Activated naive CD4-positive, alpha-beta T cell treated with anti-CD3 and anti-CD28 coated beads, Interleukin-2, amount 50 U/mL, for 72 hours (primary cell): ENCODE measurements around the gene PAOX. TPM values are rescaled to one million over a fixed set of nuclear protein-coding genes. Genes with fewer than 3 reads are reported as not detected.

Source experiments
- ATAC-seq, 2 donors: fragments of 150-1000 bp; cut with Tn5 transposase; 2 replicates each; pipeline ENCODE4 v1.10.0; 2021; ENCODE audit warnings: mild to moderate bottlenecking in 2 of 2, moderate library complexity in 2 of 2
- DNase-seq, 2 donors: peaks; one replicate each; pipeline ENCODE4 v3.0.0; 2021 to 2022; ENCODE audit warnings: low spot score in 2 of 2
- H3K27ac Mint-ChIP-seq, 2 donors: one replicate each; pipeline ENCODE4 v1.8.0; 2022; ENCODE audit warnings: mild to moderate bottlenecking in 2 of 2, mixed read lengths in 2 of 2
- H3K36me3 Mint-ChIP-seq, 2 donors: one replicate each; pipeline ENCODE4 v1.8.0; 2022; ENCODE audit warnings: mixed read lengths in 2 of 2
- H3K9me3 Mint-ChIP-seq, 2 donors: one replicate each; pipeline ENCODE4 v1.8.0; 2022; ENCODE audit warnings: mixed read lengths in 2 of 2
- total RNA-seq, 2 donors: library from RNA; stranded (reverse); gene quantifications; one replicate each; pipeline ENCODE4 v1.2.3, GENCODE V29; 2022

PAOX gene
- 1 to 10 TPM; 3.9 to 5.6 TPM for total RNA-seq

GRCh38 chr10:133379152-133379800 is at the start of gene PAOX:
PAOX (plus strand) TSS chr10:133379262; CDS start chr10:133379317, 55 bp downstream.
- no peaks in the 10 kb centered on the region for H3K36me3 Mint-ChIP-seq
- H3K9me3 Mint-ChIP-seq: no peaks in the 10 kb centered on the region
- H3K27ac Mint-ChIP-seq: no peak within 1 kb of the TSS
- DNase-seq: peak; percentile 54 to 84
- peak; percentile 61 to 86 for ATAC-seq

GRCh38 chr10:133329491-133330202 is 49.4 kb upstream of the PAOX start:
- ATAC-seq: peak; percentile 92 to 95
- peak; percentile 81 to 91 for DNase-seq
- H3K9me3 Mint-ChIP-seq: no peaks in the 10 kb centered on the region
- H3K36me3 Mint-ChIP-seq: no peaks in the 10 kb centered on the region
- no peak overlapping the region for H3K27ac Mint-ChIP-seq

GRCh38 chr10:133332936-133333699 is 45.9 kb upstream of the PAOX start:
- H3K9me3 Mint-ChIP-seq: no peaks in the 10 kb centered on the region
- DNase-seq (no peak), ATAC-seq (no peak)
- H3K27ac Mint-ChIP-seq: no peak overlapping the region
- no peaks in the 10 kb centered on the region for H3K36me3 Mint-ChIP-seq

DNA sequence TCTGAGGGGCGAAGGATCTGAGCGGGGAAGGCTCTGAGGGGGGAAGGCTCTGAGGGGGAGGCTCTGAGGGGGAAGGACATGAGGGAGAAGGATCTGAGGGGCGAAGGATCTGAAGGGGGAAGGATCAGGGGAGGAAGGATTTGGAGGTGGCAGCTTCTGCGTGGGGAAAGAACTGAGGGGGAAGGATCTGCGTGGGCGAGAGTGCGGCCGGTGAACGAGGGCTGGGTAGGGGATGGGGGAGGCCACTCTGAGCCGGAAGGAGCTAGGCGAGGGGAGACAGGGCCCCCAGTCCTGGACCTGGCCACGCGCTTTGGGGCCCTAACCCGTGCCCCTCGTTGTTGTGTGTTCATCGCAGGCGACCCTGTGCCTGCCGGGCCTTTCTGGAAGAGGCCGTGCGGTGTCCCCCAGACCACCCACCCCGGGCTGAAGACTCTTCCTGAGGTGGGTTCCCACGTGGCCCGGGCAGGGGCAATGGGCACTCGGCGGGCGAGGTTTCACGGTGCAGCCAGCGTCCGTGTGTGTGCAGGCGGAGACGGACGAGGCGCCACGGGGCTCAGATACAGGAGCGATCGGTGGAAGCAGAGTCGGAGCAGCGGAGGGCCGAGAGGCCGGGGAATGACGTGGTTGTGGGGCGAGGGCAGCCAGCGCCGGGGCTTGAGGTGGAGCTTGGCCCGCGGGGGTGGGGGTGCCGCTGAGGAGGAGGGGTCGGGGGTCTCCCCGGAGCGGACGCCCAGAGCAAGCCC is 44.4 kb upstream of the PAOX start:
- Mint-ChIP-seq H3K27ac (no peak overlapping the region), H3K9me3 (no peaks in the 10 kb centered on the region), H3K36me3 (no peaks in the 10 kb centered on the region)
- DNase-seq (no peak), ATAC-seq (peak; percentile 13 to 40)

GRCh38 chr10:133335246-133336117 is 43.6 kb upstream of the PAOX start:
- ATAC-seq: peak; percentile 36 to 59
- no peak overlapping the region for H3K27ac Mint-ChIP-seq

DNA sequence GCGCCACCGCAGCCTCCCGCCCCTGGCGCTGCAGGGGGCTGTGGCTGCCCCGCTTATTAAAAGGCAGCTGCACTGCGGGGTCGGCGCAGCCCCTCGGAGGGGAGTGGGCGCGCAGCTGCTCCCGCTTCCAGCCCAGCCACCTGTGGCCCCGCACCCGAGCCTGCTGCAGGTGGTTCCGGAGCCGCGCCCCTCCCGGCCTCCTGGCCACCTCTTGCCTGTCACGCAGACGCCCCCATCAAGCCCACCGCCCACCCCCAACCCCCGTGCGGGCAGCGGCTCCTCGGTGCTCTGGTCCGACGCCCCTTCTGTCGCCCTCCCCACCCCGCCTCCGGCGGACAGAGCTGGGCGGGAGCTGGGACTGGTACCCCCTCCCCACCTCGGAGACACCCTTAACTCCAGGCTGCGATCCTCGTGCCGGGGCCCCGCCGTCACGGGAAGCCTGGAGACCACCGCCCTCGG is 42.9 kb upstream of the PAOX start:
- no peak for ATAC-seq
- Mint-ChIP-seq H3K36me3 (no peaks in the 10 kb centered on the region), H3K9me3 (no peaks in the 10 kb centered on the region), H3K27ac (no peak overlapping the region)
- DNase-seq: no peak

More at GRCh38 chr10:133335246-133336117, 43.6 kb upstream of the PAOX start:
- H3K36me3 Mint-ChIP-seq: no peaks in the 10 kb centered on the region
- peak in 1 of 2 donors; percentile 63 for DNase-seq
- no peaks in the 10 kb centered on the region for H3K9me3 Mint-ChIP-seq

DNA sequence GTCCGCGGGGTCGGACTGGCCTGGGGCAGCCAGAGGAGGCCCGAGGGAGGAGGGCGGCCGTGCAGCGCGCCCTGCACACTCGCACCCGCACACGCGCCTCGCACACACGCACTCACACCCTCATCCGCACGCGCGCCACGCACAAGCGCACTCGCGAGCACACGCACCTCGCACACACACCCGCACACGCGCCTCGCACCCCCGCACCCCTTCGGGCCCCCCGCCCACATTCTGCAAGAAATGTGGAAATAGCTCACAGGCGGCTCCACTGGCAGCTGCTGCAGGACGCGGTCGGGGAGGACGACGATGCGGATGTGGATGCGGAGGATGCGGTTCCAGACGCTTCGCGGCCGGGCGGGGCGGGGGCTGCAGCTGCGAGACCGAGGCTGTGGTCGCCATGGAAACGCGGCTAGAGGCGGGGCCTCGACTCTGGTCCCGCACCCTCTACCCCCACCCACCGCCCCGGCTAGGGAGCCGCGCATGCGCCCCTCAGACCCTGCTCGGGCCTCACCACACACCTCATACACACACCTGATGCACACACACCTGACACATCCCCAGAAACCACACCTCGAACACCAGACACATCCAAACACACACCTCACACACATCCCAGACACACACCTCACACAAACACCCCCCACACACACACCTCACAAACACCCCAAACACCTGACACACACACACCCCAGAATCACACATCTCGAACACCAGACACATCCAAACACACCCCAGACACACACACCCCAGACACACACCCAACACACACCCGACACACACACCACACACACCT is 42.3 kb upstream of the PAOX start, which contains the start of gene CALY:
TSS of gene CALY (minus strand) at position 320 of the 793 bp plus-strand sequence. CDS start 7,907 bp downstream, outside the sequence.
- Mint-ChIP-seq H3K27ac (no peak within 1 kb of the TSS), H3K36me3 (no peaks in the 10 kb centered on the region), H3K9me3 (no peaks in the 10 kb centered on the region)
- ATAC-seq (peak; percentile 59 to 69), DNase-seq (peak; percentile 61 to 67)

DNA sequence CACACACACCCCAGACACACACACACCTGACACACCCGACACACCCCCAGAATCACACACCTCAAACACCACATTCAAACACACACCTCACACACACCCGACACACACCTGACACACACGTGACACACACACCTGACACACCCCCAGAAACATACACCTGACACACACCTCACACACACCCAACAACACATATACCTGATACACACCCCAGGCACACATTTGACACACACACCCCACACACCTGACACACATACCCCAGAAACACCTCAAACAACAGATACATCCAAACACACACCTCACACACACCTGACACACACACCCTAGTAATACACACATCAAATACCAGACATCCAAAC is 41.7 kb upstream of the PAOX start:
- Mint-ChIP-seq H3K27ac (no peak overlapping the region), H3K9me3 (no peaks in the 10 kb centered on the region), H3K36me3 (no peaks in the 10 kb centered on the region)
- no peak for DNase-seq
- ATAC-seq: no peak

DNA sequence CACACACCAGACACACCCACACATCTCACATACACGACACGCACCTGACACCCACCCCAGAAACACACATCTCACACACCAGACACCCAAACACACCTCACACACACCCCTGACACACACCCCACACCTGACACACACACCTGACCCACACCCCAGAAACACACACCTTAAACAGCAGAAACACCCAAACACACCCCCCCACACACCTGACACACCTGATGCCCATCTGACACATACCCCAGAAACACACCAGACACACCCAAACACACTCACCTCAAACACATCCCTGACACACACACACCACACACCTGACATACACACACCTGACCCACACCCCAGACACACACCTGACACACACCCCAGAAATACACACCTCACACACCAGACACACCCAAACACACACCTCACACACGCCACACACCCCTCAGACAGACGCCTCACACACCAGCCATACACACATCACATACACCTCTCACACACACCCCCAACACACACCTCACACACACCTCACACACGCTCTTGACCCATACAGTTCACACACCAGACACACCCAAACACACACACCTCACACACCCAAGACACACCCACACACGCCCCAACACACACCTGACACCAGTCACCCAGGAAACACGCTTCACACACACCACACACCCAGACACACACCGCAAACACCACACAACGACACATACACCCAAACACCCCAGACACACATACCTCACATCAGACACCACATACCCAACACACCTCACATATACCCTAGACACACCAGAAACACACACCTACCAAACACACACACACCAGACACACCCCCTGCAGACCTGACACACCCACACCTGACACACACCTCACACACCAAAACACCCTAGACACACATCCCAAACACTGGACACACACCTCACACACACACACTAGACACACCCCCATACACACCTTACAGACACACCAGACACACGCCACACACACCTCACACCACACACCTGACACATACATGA is 40.7 kb upstream of the PAOX start:
- Mint-ChIP-seq H3K36me3 (no peaks in the 10 kb centered on the region), H3K27ac (no peak overlapping the region), H3K9me3 (no peaks in the 10 kb centered on the region)
- ATAC-seq: no peak
- DNase-seq: no peak

GRCh38 chr10:133339708-133340380 is 39.2 kb upstream of the PAOX start:
- DNase-seq (no peak), ATAC-seq (no peak)
- no peaks in the 10 kb centered on the region for H3K9me3 Mint-ChIP-seq
- H3K27ac Mint-ChIP-seq: no peak overlapping the region
- no peaks in the 10 kb centered on the region for H3K36me3 Mint-ChIP-seq

DNA sequence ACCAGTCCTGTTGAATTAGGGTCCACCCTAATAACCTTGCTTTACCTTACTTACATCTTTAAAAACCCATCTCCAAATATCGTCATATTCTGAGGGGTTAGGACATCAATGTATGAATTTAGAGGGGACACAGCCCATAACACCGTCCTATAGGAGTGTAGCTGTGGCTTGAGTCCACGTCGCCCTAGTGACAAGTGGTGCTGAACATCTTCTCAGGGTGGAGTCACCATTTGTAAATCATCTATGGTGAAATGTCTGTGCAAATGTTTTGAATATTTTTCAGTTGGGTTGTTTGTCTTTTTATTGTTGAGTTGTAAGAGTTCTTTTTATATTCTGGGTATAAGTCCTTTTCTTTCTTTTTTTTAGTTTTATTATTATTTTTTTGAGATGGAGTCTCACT is 37.1 kb upstream of the PAOX start:
- Mint-ChIP-seq H3K9me3 (no peaks in the 10 kb centered on the region), H3K36me3 (no peaks in the 10 kb centered on the region), H3K27ac (no peak overlapping the region)
- DNase-seq (no peak), ATAC-seq (no peak)

DNA sequence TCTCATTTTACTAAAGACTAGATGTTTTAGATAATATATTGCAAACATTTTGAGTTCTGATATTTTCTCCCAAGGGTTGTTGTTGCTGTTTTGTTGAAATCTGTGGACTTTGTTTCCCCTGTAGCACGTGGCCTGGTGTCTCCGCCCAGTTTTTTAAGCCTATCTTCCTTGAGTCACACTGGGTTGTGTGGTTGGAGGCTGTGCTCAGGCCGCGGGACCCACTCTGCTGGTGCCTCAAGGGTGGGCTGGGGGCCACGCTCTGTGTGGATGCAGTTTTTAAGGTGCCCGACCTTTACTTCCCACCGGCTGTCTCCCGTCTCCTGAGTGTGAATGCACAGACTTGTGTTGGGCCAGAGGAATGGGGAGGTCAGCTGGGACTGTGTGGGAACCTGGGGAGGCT is 36.1 kb upstream of the PAOX start:
- no peaks in the 10 kb centered on the region for H3K9me3 Mint-ChIP-seq
- no peak for DNase-seq

DNA sequence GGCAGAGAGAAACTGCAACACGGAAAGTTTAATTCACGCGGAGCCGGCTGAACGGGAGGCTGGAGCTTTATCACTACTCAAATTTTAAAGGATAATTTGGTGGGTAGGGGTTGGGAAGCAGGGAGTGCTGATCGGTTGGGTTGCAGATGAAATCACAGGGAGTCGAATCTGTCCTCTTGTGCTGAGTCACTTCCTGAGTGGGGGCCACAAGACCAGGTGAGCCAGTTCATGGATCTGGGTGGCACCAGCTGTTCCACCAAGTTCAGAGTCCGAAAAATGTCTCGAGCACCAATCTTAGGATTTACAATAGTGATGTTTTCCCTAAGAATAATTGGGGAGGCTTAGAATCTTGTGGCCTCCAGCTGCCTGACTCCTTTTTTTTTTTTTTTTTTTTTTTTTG is 35.5 kb upstream of the PAOX start:
- Mint-ChIP-seq H3K27ac (no peak overlapping the region), H3K36me3 (no peaks in the 10 kb centered on the region), H3K9me3 (no peaks in the 10 kb centered on the region)
- ATAC-seq (no peak), DNase-seq (no peak)

More for the DNA sequence above, 36.1 kb upstream of the PAOX start:
- Mint-ChIP-seq H3K36me3 (no peaks in the 10 kb centered on the region), H3K27ac (no peak overlapping the region)
- no peak for ATAC-seq

DNA sequence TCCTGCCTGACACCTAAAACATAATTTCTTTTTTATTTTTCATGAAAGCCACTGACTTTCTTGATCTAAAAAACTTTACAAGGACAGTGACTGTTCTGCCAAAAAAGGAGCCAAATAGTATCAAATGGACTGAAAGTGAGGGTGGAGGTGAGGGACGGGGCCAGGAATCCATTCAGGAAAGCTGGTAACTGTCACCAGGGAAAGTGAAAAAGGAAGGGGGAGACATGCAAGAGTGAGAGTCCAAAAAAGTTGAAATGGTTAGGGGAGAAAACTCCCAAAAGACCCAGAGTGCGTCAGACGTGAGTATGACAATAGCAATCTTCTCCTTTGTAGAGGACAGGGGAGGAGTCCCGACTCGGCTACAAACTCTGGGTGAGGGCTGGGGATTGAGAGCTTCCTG is 34.8 kb upstream of the PAOX start:
- H3K9me3 Mint-ChIP-seq: no peaks in the 10 kb centered on the region
- ATAC-seq: no peak
- no peaks in the 10 kb centered on the region for H3K36me3 Mint-ChIP-seq
- H3K27ac Mint-ChIP-seq: no peak overlapping the region
- DNase-seq: no peak
